Esophagus squamous epithelium (tissue), 5 donors: ENCODE results near the gene DOCK1. TPM values are rescaled to one million over a fixed set of nuclear protein-coding genes. Genes with fewer than 3 reads are reported as not detected.

Source experiments
- DNase-seq: peaks from one replicate; lab custom pipeline; 2025; lab: John Stamatoyannopoulos, UW
- H3K27ac ChIP-seq, 4 donors: fragments of 200-600 bp; sonication (generic); one replicate each; pipeline ENCODE4 v1.5.1; 2016 to 2019; ENCODE audit warnings: mild to moderate bottlenecking in 1 of 4
- H3K27me3 ChIP-seq, 4 donors: fragments of 200-600 bp; sonication (generic); 1 replicate in 3 of 4; 2 replicates in 1 of 4; pipeline versions ENCODE4 v1.5.1 to v1.6.0; 2017 to 2021; ENCODE audit warnings: antibody characterized with exemption in 1 of 4
- H3K36me3 ChIP-seq, 3 donors: fragments of 200-600 bp; sonication (generic); one replicate each; pipeline ENCODE4 v1.5.1; 2016 to 2019
- H3K4me1 ChIP-seq, 3 donors: fragments of 200-600 bp; sonication (generic); one replicate each; pipeline ENCODE4 v1.5.1; 2017 to 2019
- H3K4me3 ChIP-seq, 4 donors: fragments of 200-600 bp; sonication (generic); 1 replicate in 3 of 4; 2 replicates in 1 of 4; pipeline ENCODE4 v1.5.1; 2016 to 2019; ENCODE audit warnings: mild to moderate bottlenecking in 2 of 4, moderate library complexity in 1 of 4
- H3K9me3 ChIP-seq, 3 donors: fragments of 200-600 bp; sonication (generic); one replicate each; pipeline ENCODE4 v1.5.1; 2016 to 2019
- CTCF ChIP-seq, 6 experiments: fragments of 450-650 bp in 4 of 6; fragments of 200-600 bp in 2 of 6; sonication (generic) in 2 of 6; IDR thresholded peaks; one replicate each; pipeline ENCODE4 v1.5.1; 2016 to 2019; ENCODE audit warnings: antibody characterized with exemption in 6 of 6, mild to moderate bottlenecking in 4 of 6, moderate library complexity in 4 of 6
- POLR2A ChIP-seq, 4 donors: fragments of 450-650 bp; IDR thresholded peaks; one replicate each; pipeline ENCODE4 v1.6.1; 2017; ENCODE audit warnings: antibody characterized with exemption in 4 of 4, mild to moderate bottlenecking in 4 of 4, moderate library complexity in 3 of 4
- WGBS, 2 donors: methylation state at CpG; one replicate each; pipeline ENCODE4 v1.1.5; 2018; 5-methylcytosine and 5-hydroxymethylcytosine counted together
- intact Hi-C: fragments of 100-400 bp; cut with DNase I; formaldehyde crosslinking; loops from one replicate; pipeline ENCODE4 v1.15.0; 2022
- total RNA-seq, 4 donors: library from RNA; depleted of rRNA; stranded (reverse); fragments of >200 nt; gene quantifications; one replicate each; pipeline ENCODE4 v1.1.0, GENCODE V29; 2016
- donor health status: DM: yes; HTN: yes; CAD: no.

DOCK1 gene
- total RNA-seq, 4 donors from 2014 or later = 31.8 to 83.4 (median 49.8) TPM

DNA sequence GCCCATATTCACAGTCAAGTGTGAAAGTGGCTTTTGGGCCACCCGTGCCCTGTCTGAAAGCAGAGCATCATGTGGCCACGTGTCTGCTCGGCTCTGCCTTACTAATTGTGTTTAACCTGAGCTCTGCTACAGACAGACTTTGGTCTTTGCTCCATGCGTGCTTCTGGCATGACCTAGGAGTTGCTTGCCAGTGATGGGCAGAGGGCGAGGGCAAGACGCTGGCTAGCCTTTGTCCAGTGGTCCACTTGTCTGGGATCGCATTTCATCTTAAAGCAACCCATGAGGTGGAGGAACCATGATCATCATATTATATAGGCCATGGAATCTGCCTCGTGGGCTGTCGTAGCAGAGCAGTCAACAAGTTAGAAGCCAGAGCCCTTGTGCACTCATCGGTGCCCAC lies 414.5 kb downstream of the DOCK1 start:
- Histone ChIP-seq H3K4me1 (peaks cover 0 to 10% (median 0%) of the 10 kb centered on the region in 3 donors), H3K36me3 (no peaks in the 10 kb centered on the region), H3K27me3 (no peaks in the 10 kb centered on the region), H3K4me3 (no peak overlapping the region), H3K9me3 (no peaks in the 10 kb centered on the region), H3K27ac (no peak overlapping the region)
- WGBS, 2 donors = 92 to 97% methylated on average over 9 of the region's 10 CpGs
- TF ChIP-seq CTCF (IDR thresholded peaks at IDR 0.05) (no peak), POLR2A (IDR thresholded peaks at IDR 0.05) (no peak)
- no peak for DNase-seq
- intact Hi-C loops = no loop called here

GRCh38 chr10:127320176-127320575 lies 414.9 kb downstream of the DOCK1 start:
- no peak for DNase-seq
- Histone ChIP-seq H3K27ac (no peak overlapping the region), H3K4me3 (no peak overlapping the region), H3K36me3 (no peaks in the 10 kb centered on the region), H3K27me3 (no peaks in the 10 kb centered on the region), H3K4me1 (peaks cover 0 to 6% (median 0%) of the 10 kb centered on the region in 3 donors), H3K9me3 (no peaks in the 10 kb centered on the region)
- TF ChIP-seq POLR2A (IDR thresholded peaks at IDR 0.05) (no peak), CTCF (IDR thresholded peaks at IDR 0.05) (no peak)
- intact Hi-C loops = no loop called here
- WGBS, 2 donors = 81 to 96% methylated on average over 9 of the region's 9 CpGs

DNA sequence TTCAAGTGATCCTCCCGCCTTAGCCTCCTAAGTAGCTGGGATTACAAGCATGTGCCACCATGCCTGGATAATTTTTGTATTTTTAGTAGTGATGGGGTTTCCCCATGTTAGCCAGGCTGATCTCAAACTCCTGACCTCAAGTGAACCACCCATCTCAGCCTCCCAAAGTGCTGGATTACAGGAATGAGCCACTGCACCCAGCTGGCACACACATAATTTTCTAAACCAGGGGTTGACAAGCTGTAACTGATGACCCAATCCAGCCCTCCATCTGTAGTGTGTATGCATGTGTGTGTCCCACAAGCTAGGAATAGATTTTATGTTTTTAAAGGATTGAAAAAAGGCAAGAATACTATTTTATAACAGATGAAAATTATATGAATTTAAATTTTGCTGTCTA lies 417.1 kb downstream of the DOCK1 start:
- intact Hi-C loops = no loop called here
- 70 to 73% methylated on average over 1 of the region's 1 CpG for WGBS, 2 donors
- H3K9me3 ChIP-seq = no peaks in the 10 kb centered on the region
- DNase-seq = no peak
- no peak overlapping the region for H3K27ac ChIP-seq
- TF ChIP-seq CTCF (IDR thresholded peaks at IDR 0.05) (no peak), POLR2A (IDR thresholded peaks at IDR 0.05) (no peak)
- H3K36me3 ChIP-seq = no peaks in the 10 kb centered on the region
- H3K4me3 ChIP-seq = no peak overlapping the region
- no peaks in the 10 kb centered on the region for H3K27me3 ChIP-seq
- no peaks in the 10 kb centered on the region for H3K4me1 ChIP-seq

- Histone ChIP-seq H3K36me3 (no peaks in the 10 kb centered on the region), H3K27ac (no peak overlapping the region), H3K4me3 (no peak overlapping the region), H3K9me3 (no peaks in the 10 kb centered on the region), H3K4me1 (no peaks in the 10 kb centered on the region), H3K27me3 (no peaks in the 10 kb centered on the region)
- TF ChIP-seq CTCF (IDR thresholded peaks at IDR 0.05) (no peak), POLR2A (IDR thresholded peaks at IDR 0.05) (no peak)
- no peak for DNase-seq
- intact Hi-C loops = no loop called here
- WGBS, 2 donors = 73 to 81% methylated on average over 5 of the region's 5 CpGs
Observed at GRCh38 chr10:127325506-127325905, 420.3 kb downstream of the DOCK1 start.

DNA sequence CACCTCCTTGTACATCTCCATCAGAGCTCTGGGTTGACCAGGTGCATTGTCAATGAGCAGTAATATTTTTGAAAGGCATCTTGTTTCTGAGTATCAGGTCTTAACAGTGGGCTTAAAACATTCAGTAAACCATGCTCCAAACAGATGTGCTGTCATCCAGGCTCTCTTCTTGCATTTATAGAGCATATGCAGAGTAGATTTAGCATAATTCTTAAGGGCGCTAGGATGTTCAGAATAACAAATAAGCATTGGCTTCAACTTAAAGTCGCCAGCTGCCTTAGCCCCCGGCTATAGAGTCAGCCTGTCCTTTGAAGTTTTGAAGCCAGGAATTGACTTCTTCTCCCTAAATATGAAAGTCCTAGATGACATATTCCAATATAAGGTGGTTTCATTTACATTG lies 421.7 kb downstream of the DOCK1 start:
- Histone ChIP-seq H3K9me3 (no peaks in the 10 kb centered on the region), H3K36me3 (peaks cover 0 to 9% (median 0%) of the 10 kb centered on the region in 3 donors), H3K4me1 (no peaks in the 10 kb centered on the region), H3K27me3 (no peaks in the 10 kb centered on the region), H3K4me3 (no peak overlapping the region), H3K27ac (no peak overlapping the region)
- TF ChIP-seq POLR2A (IDR thresholded peaks at IDR 0.05) (no peak), CTCF (IDR thresholded peaks at IDR 0.05) (no peak)
- DNase-seq = no peak
- 89 to 95% methylated on average over 3 of the region's 3 CpGs for WGBS, 2 donors
- intact Hi-C loops = no loop called here
